Vagina (tissue), 2 donors: ENCODE data around the gene KPTN. TPM values are rescaled to one million over a fixed set of nuclear protein-coding genes. Genes with fewer than 3 reads are reported as not detected.

Source experiments
- DNase-seq, 2 donors: peaks; one replicate each; pipeline ENCODE4 v3.0.0-alpha.2; 2017; ENCODE audit errors: extremely low spot score in 2 of 2
- H3K27ac ChIP-seq: fragments of 200-600 bp; sonication (generic); one replicate; pipeline ENCODE4 v1.5.1; 2019
- H3K27me3 ChIP-seq: fragments of 200-600 bp; sonication (generic); one replicate; pipeline ENCODE4 v1.5.1; 2019
- H3K36me3 ChIP-seq, 2 donors: fragments of 200-600 bp; sonication (generic); one replicate each; pipeline ENCODE4 v1.5.1; 2017 to 2019
- H3K4me1 ChIP-seq: fragments of 200-600 bp; sonication (generic); one replicate; pipeline ENCODE4 v1.5.1; 2019
- H3K4me3 ChIP-seq, 2 donors: fragments of 200-600 bp; sonication (generic); 1 replicate in 1 of 2; 2 replicates in 1 of 2; pipeline ENCODE4 v1.5.1; 2016 to 2019
- H3K9me3 ChIP-seq: fragments of 200-600 bp; sonication (generic); one replicate; pipeline ENCODE4 v1.5.1; 2019
- CTCF ChIP-seq, 3 experiments: fragments of 450-650 bp in 2 of 3; fragments of 200-600 bp in 1 of 3; sonication (generic) in 1 of 3; IDR thresholded peaks; one replicate each; pipeline ENCODE4 v1.5.1; 2017 to 2019; ENCODE audit warnings: antibody characterized with exemption in 3 of 3, mild to moderate bottlenecking in 2 of 3, moderate library complexity in 2 of 3
- POLR2A ChIP-seq, 2 donors: fragments of 450-650 bp; IDR thresholded peaks; one replicate each; pipeline ENCODE4 v1.6.1; 2017; ENCODE audit warnings: antibody characterized with exemption in 2 of 2, mild to moderate bottlenecking in 2 of 2, moderate library complexity in 2 of 2
- POLR2AphosphoS5 ChIP-seq, 2 donors: sonication (generic); formaldehyde crosslinking; IDR thresholded peaks; one replicate each; pipeline ENCODE4 v1.9.0; 2017; ENCODE audit warnings: antibody characterized with exemption in 2 of 2, mild to moderate bottlenecking in 2 of 2, low read depth in 1 of 2; ENCODE audit not compliant: insufficient read depth in 1 of 2
- intact Hi-C: fragments of 100-400 bp; cut with DNase I; formaldehyde crosslinking; loops from one replicate; pipeline ENCODE4 v1.15.1; 2023
- total RNA-seq: library from RNA; depleted of rRNA; stranded (reverse); fragments of >200 nt; gene quantifications from one replicate; pipeline ENCODE4 v1.2.3, GENCODE V29; 2016

KPTN gene
- total RNA-seq, 1 donor from 2014 or later, result 9.6 TPM

- TF ChIP-seq POLR2AphosphoS5 (IDR thresholded peaks at IDR 0.05; ENCODE audit: insufficient read depth in 1 of 2, low read depth in 1 of 2) (no peak), CTCF (IDR thresholded peaks at IDR 0.05) (no peak), POLR2A (IDR thresholded peaks at IDR 0.05) (no peak)
- H3K36me3 ChIP-seq, result peaks cover 0 to 38% of the 10 kb centered on the region in 2 donors
- DNase-seq, result no peak
- H3K27me3 ChIP-seq, result no peaks in the 10 kb centered on the region
- no peaks in the 10 kb centered on the region for H3K9me3 ChIP-seq
- no peak overlapping the region for H3K27ac ChIP-seq
- no peak overlapping the region for H3K4me3 ChIP-seq
- no peaks in the 10 kb centered on the region for H3K4me1 ChIP-seq
- intact Hi-C loops, result no loop called here
Observed at GRCh38 chr19:47492571-47493377, 8.8 kb upstream of the KPTN start.

GRCh38 chr19:47492137-47492533, 8.1 kb upstream of the KPTN start:
- no peak for DNase-seq
- no peak overlapping the region for H3K4me3 ChIP-seq
- H3K4me1 ChIP-seq, result no peaks in the 10 kb centered on the region
- H3K27ac ChIP-seq, result no peak overlapping the region
- H3K27me3 ChIP-seq, result no peaks in the 10 kb centered on the region
- intact Hi-C loops, result no loop called here
- no peaks in the 10 kb centered on the region for H3K9me3 ChIP-seq
- peaks cover 0 to 41% of the 10 kb centered on the region in 2 donors for H3K36me3 ChIP-seq
- TF ChIP-seq POLR2AphosphoS5 (IDR thresholded peaks at IDR 0.05; ENCODE audit: insufficient read depth in 1 of 2, low read depth in 1 of 2) (no peak), CTCF (IDR thresholded peaks at IDR 0.05) (no peak), POLR2A (IDR thresholded peaks at IDR 0.05) (no peak)

GRCh38 chr19:47491358-47492136, 7.5 kb upstream of the KPTN start:
- Histone ChIP-seq H3K4me1 (no peaks in the 10 kb centered on the region), H3K36me3 (peaks cover 0 to 41% of the 10 kb centered on the region in 2 donors), H3K27ac (no peak overlapping the region), H3K4me3 (no peak overlapping the region), H3K27me3 (no peaks in the 10 kb centered on the region), H3K9me3 (no peaks in the 10 kb centered on the region)
- intact Hi-C loops, result no loop called here
- no peak for DNase-seq
- no peak for TF ChIP-seq POLR2A (IDR thresholded peaks at IDR 0.05)
- no peak for TF ChIP-seq POLR2AphosphoS5 (IDR thresholded peaks at IDR 0.05; ENCODE audit: insufficient read depth in 1 of 2, low read depth in 1 of 2)
- no peak for TF ChIP-seq CTCF (IDR thresholded peaks at IDR 0.05)

- DNase-seq, result no peak
- Histone ChIP-seq H3K4me3 (no peak overlapping the region), H3K9me3 (no peaks in the 10 kb centered on the region), H3K27me3 (no peaks in the 10 kb centered on the region), H3K27ac (no peak overlapping the region), H3K4me1 (no peaks in the 10 kb centered on the region), H3K36me3 (peaks cover 0 to 41% of the 10 kb centered on the region in 2 donors)
- intact Hi-C loops, result no loop called here
- no peak for TF ChIP-seq CTCF (IDR thresholded peaks at IDR 0.05)
- no peak for TF ChIP-seq POLR2A (IDR thresholded peaks at IDR 0.05)
- no peak for TF ChIP-seq POLR2AphosphoS5 (IDR thresholded peaks at IDR 0.05; ENCODE audit: insufficient read depth in 1 of 2, low read depth in 1 of 2)
Observed at GRCh38 chr19:47490847-47491246, 6.8 kb upstream of the KPTN start.
